HCT116 (cell line): ENCODE measurements around the gene GHRHR. TPM values are rescaled to one million over a fixed set of nuclear protein-coding genes. Genes with fewer than 3 reads are reported as not detected.

ENCODE experiments used
- ATAC-seq: fragments of 200-7000 bp; cut with Tn5 transposase; 2 replicates; pipeline ENCODE4 v1.9.1; 2020; ENCODE audit warnings: mild to moderate bottlenecking, moderate library complexity
- BruUV-seq: library from RNA; stranded (reverse); fragments of 400-500 nt; replicated peaks from 2 replicates; lab custom pipeline; 2021; lab: Mats Ljungman, UMichigan
- CTCF ChIA-PET: fragments of 300-600 bp; sonication (Branson Sonifier 250); formaldehyde crosslinking; loops from one replicate; lab custom pipeline; 2021; ENCODE audit warnings: antibody characterized with exemption; lab: Charles Lee
- POLR2A ChIA-PET: fragments of 300-600, 350-600 bp; sonication (Branson Sonifier 250); formaldehyde crosslinking; loops from one replicate; lab custom pipeline; 2021; ENCODE audit warnings: antibody characterized with exemption; lab: Charles Lee
- RAD21 ChIA-PET, 2 experiments: fragments of 300-600 bp; sonication (Branson Sonifier 250); formaldehyde crosslinking; loops; one replicate each; lab custom pipeline; 2023; ENCODE audit warnings: low total read pairs in 2 of 2; ENCODE audit not compliant: uncharacterized antibody in 2 of 2, unreplicated experiment in 2 of 2, low non-redundant PET in 1 of 2; lab: Charles Lee
- DNase-seq: peaks from one replicate; pipeline ENCODE4 v3.0.0-alpha.2; 2010; ENCODE audit warnings: low read depth, low spot score
- H2AFZ ChIP-seq: fragments of 200-600 bp; shearing (Covaris generic), sonication (generic); 2 replicates; pipeline ENCODE4 v1.6.1; 2017; ENCODE audit warnings: low read depth, mixed run types, mixed read lengths, antibody characterized with exemption, low read length; ENCODE audit not compliant: poor library complexity, severe bottlenecking
- H3K27ac ChIP-seq: 2 replicates; pipeline ENCODE4 v1.5.1; 2012; ENCODE audit warnings: low read depth, low read length
- H3K27me3 ChIP-seq: fragments of 200-600 bp; sonication (generic); 2 replicates; pipeline ENCODE4 v1.6.1; 2016; ENCODE audit warnings: mixed run types, low read length, mixed read lengths; ENCODE audit not compliant: insufficient read depth
- H3K36me3 ChIP-seq, 2 experiments: fragments of 200-500 bp in 1 of 2; fragments of 200-600 bp in 1 of 2; sonication (Bioruptor generic) in 1 of 2; sonication (generic) in 1 of 2; 2 replicates each; pipeline versions ENCODE4 v1.5.1 to v1.6.1; 2014 to 2016; ENCODE audit warnings: low read length in 2 of 2, inconsistent platforms in 1 of 2, mixed read lengths in 1 of 2, mixed run types in 1 of 2; ENCODE audit not compliant: insufficient read depth in 2 of 2, control insufficient read depth in 1 of 2
- H3K4me1 ChIP-seq, 2 experiments: fragments of 200-600 bp in 1 of 2; sonication (generic) in 1 of 2; 2 replicates each; pipeline versions ENCODE4 v1.5.1 to v1.6.1; 2012 to 2017; ENCODE audit warnings: low read length in 2 of 2, inconsistent platforms in 1 of 2, mild to moderate bottlenecking in 1 of 2, mixed read lengths in 1 of 2, mixed run types in 1 of 2, moderate library complexity in 1 of 2; ENCODE audit not compliant: insufficient read depth in 2 of 2, control insufficient read depth in 1 of 2
- H3K4me2 ChIP-seq: fragments of 200-600 bp; sonication (generic); 2 replicates; pipeline ENCODE4 v1.6.1; 2017; ENCODE audit warnings: mixed run types, low read length, mixed read lengths
- H3K4me3 ChIP-seq, 2 experiments: fragments of 200-600 bp in 1 of 2; sonication (generic) in 1 of 2; replicated peaks in 1 of 2; 2 replicates each; pipeline ENCODE4 v1.5.1; 2011 to 2016; ENCODE audit warnings: low read length in 2 of 2, control low read depth in 1 of 2, low read depth in 1 of 2, mild to moderate bottlenecking in 1 of 2, mixed read lengths in 1 of 2, mixed run types in 1 of 2
- H3K79me2 ChIP-seq: fragments of 200-600 bp; sonication (generic); 2 replicates; pipeline ENCODE4 v1.6.1; 2017; ENCODE audit warnings: mild to moderate bottlenecking, mixed run types, low read length, moderate library complexity, mixed read lengths; ENCODE audit not compliant: insufficient read depth
- H3K9ac ChIP-seq: fragments of 200-600 bp; sonication (generic); 2 replicates; pipeline ENCODE4 v1.6.1; 2016; ENCODE audit warnings: low read length, mixed read lengths
- H3K9me2 ChIP-seq: fragments of 200-600 bp; sonication (generic), shearing (Covaris generic); 2 replicates; pipeline ENCODE4 v1.6.1; 2017; ENCODE audit warnings: mixed run types, mild to moderate bottlenecking, moderate library complexity; ENCODE audit not compliant: insufficient read depth
- H3K9me3 ChIP-seq, 2 experiments: fragments of 200-500 bp in 1 of 2; fragments of 200-600 bp in 1 of 2; sonication (Bioruptor generic) in 1 of 2; sonication (generic) in 1 of 2; 2 replicates each; pipeline ENCODE4 v1.6.1; 2014 to 2017; ENCODE audit warnings: low read length in 2 of 2, mixed read lengths in 2 of 2, inconsistent platforms in 1 of 2, low read depth in 1 of 2, mild to moderate bottlenecking in 1 of 2, mixed run types in 1 of 2, moderate library complexity in 1 of 2; ENCODE audit not compliant: control insufficient read depth in 1 of 2, insufficient read depth in 1 of 2
- H4K20me1 ChIP-seq: fragments of 200-600 bp; sonication (generic), shearing (Covaris generic); 2 replicates; pipeline ENCODE4 v1.6.1; 2017; ENCODE audit warnings: mixed run types, mild to moderate bottlenecking, moderate library complexity; ENCODE audit not compliant: insufficient read depth
- ATF3 ChIP-seq: IDR thresholded peaks from 2 replicates; pipeline ENCODE4 v1.6.1; 2012
- CBX3 ChIP-seq: IDR thresholded peaks from 2 replicates; pipeline ENCODE4 v1.6.1; 2012; ENCODE audit warnings: low read depth
- CEBPB ChIP-seq: IDR thresholded peaks from 2 replicates; pipeline ENCODE4 v1.6.1; 2012; ENCODE audit warnings: low read depth
- CTCF ChIP-seq, 3 experiments: fragments of 200-600 bp in 1 of 3; sonication (generic) in 1 of 3; IDR thresholded peaks in 2 of 3; conservative IDR thresholded peaks in 1 of 3; 2 replicates each; pipeline ENCODE4 v1.5.1; 2012 to 2017; ENCODE audit warnings: low read depth in 2 of 3, low read length in 2 of 3, antibody characterized with exemption in 1 of 3, borderline replicate concordance in 1 of 3, control low read depth in 1 of 3, mild to moderate bottlenecking in 1 of 3, mixed read lengths in 1 of 3, mixed run types in 1 of 3, moderate library complexity in 1 of 3; ENCODE audit not compliant: insufficient read depth in 1 of 3
- EGR1 ChIP-seq: IDR thresholded peaks from 2 replicates; pipeline ENCODE4 v1.6.1; 2012; ENCODE audit warnings: low read depth
- ELF1 ChIP-seq: IDR thresholded peaks from 2 replicates; pipeline ENCODE4 v1.6.1; 2012; ENCODE audit warnings: low read depth, borderline replicate concordance
- EZH2 ChIP-seq: fragments of 200-600 bp; sonication (generic); IDR thresholded peaks from 2 replicates; pipeline ENCODE4 v1.6.1; 2017; ENCODE audit warnings: antibody characterized with exemption, mixed run types
- EZH2phosphoT487 ChIP-seq: fragments of 200-600 bp; IDR thresholded peaks from 2 replicates; pipeline ENCODE4 v1.6.1; 2018; ENCODE audit warnings: antibody characterized with exemption, borderline replicate concordance
- JUND ChIP-seq: IDR thresholded peaks from 2 replicates; pipeline ENCODE4 v1.6.1; 2012
- MAX ChIP-seq: IDR thresholded peaks from 2 replicates; pipeline ENCODE4 v1.6.1; 2012
- POLR2A ChIP-seq: IDR thresholded peaks from 2 replicates; pipeline ENCODE4 v1.7.0; 2011; ENCODE audit warnings: borderline replicate concordance; ENCODE audit not compliant: insufficient read depth, insufficient read length; ENCODE audit errors: extremely low read depth
- REST ChIP-seq: IDR thresholded peaks from 2 replicates; pipeline ENCODE4 v1.6.1; 2012; ENCODE audit warnings: low read depth
- YY1 ChIP-seq: IDR thresholded peaks from 2 replicates; pipeline ENCODE4 v1.6.1; 2011; ENCODE audit warnings: low read length, low read depth, moderate library complexity, mild to moderate bottlenecking; ENCODE audit not compliant: insufficient replicate concordance; ENCODE audit errors: extremely low read depth
- ZBTB33 ChIP-seq: IDR thresholded peaks from 2 replicates; pipeline ENCODE4 v1.6.1; 2011; ENCODE audit warnings: mild to moderate bottlenecking, low read length, moderate library complexity; ENCODE audit not compliant: insufficient replicate concordance; ENCODE audit errors: extremely low read depth
- ZNF274 ChIP-seq: fragments of 200-500 bp; sonication (Bioruptor generic); IDR thresholded peaks from 2 replicates; pipeline ENCODE4 v1.6.1; 2014; ENCODE audit warnings: mild to moderate bottlenecking, low read depth, low read length, inconsistent platforms
- intact Hi-C: fragments of 100-400 bp; cut with micrococcal nuclease; formaldehyde crosslinking; loops from 2 replicates; pipeline ENCODE4 v1.10.0; 2022
- total RNA-seq: library from RNA; stranded (reverse); gene quantifications from one replicate; pipeline ENCODE4 v1.2.1, GENCODE V29; 2021; ENCODE audit not compliant: unreplicated experiment

Gene GHRHR
- total RNA-seq, 1 experiment from 2014 or later: not detected

- Histone ChIP-seq H3K4me2 (peak overlapping the region; percentile 17; the same call in 1 of the 2 replicates), H3K9me3 (no peaks in the 10 kb centered on the region), H3K27me3 (peaks cover 6% of the 10 kb centered on the region; the same call in 1 of the 2 replicates), H3K9me2 (no peaks in the 10 kb centered on the region), H3K4me1 (peaks cover 0 to 7% of the 10 kb centered on the region in 2 experiments; a peak in 1 of 4 replicates), H4K20me1 (no peaks in the 10 kb centered on the region), H2AFZ (no peak overlapping the region), H3K36me3 (no peaks in the 10 kb centered on the region), H3K27ac (no peak overlapping the region), H3K9ac (no peak overlapping the region), H3K79me2 (no peaks in the 10 kb centered on the region), H3K4me3 (no peak overlapping the region)
- no TSS peak for BruUV-seq
- no peak for ATAC-seq
- CTCF ChIA-PET: interaction anchor here (3.0 kb wide), 1 partner anchor 37 kb away, joined by 11 read pairs; no protein-coding TSS in a partner anchor
- RAD21 ChIA-PET: no interaction called here
- no peak for DNase-seq
- intact Hi-C loops: loop anchor here (2.0 kb wide), 1 partner anchor 37 kb away; no protein-coding TSS in a partner anchor
- TF ChIP-seq JUND (no peak), REST (no peak), CEBPB (no peak), ZNF274 (no peak), ZBTB33 (no peak), EZH2phosphoT487 (no peak), CBX3 (no peak), YY1 (no peak), ELF1 (no peak), MAX (no peak), CTCF (IDR thresholded peaks at IDR 0.05 in 2 of 3, conservative IDR thresholded peaks at IDR 0.05 in 1 of 3; ENCODE audit: borderline replicate concordance in 1 of 3, insufficient read depth in 1 of 3, low read depth in 2 of 3, low read length in 2 of 3) (no peak), POLR2A (no peak), EGR1 (no peak), ATF3 (no peak), EZH2 (no peak)
- POLR2A ChIA-PET: no interaction called here
These were observed 11.6 kb downstream of the GHRHR start for GRCh38 chr7:30975256-30975899.
